ENCODE results near the gene KIF18A.

The KIF18A gene

GRCh38 chr11:28040384-28040783 lies 67.6 kb downstream of the KIF18A start:
- no peak for DNase-seq

- no peak for DNase-seq
These were observed 69.2 kb downstream of the KIF18A start for GRCh38 chr11:28038775-28039174.

GRCh38 chr11:28026634-28027290 lies 81.2 kb downstream of the KIF18A start:
- no peak for DNase-seq

- DNase-seq, result no peak
These were observed 90.1 kb downstream of the KIF18A start for GRCh38 chr11:28017816-28018215.

- peak; percentile 29 for DNase-seq
These were observed 96.1 kb downstream of the KIF18A start for GRCh38 chr11:28011813-28012212.

- DNase-seq, result no peak
These were observed 98.0 kb downstream of the KIF18A start for GRCh38 chr11:28009996-28010395.

GRCh38 chr11:28009388-28009787 lies 98.6 kb downstream of the KIF18A start:
- DNase-seq, result peak; percentile 22

GRCh38 chr11:28003615-28004014 lies 104.3 kb downstream of the KIF18A start:
- no peak for DNase-seq

- DNase-seq, result no peak
These were observed 109.4 kb downstream of the KIF18A start for GRCh38 chr11:27998552-27998951.

- peak; percentile 2 for DNase-seq
These were observed 110.6 kb downstream of the KIF18A start for GRCh38 chr11:27997344-27997743.

- no peak for DNase-seq
These were observed 111.9 kb downstream of the KIF18A start for GRCh38 chr11:27996066-27996465.

GRCh38 chr11:27995083-27995482 lies 112.9 kb downstream of the KIF18A start:
- no peak for DNase-seq

GRCh38 chr11:27991736-27992135 lies 116.2 kb downstream of the KIF18A start:
- DNase-seq, result no peak

- no peak for DNase-seq
These were observed 130.4 kb downstream of the KIF18A start for GRCh38 chr11:27977527-27977926.

GRCh38 chr11:27977031-27977430 lies 130.9 kb downstream of the KIF18A start:
- no peak for DNase-seq

GRCh38 chr11:27976262-27976661 lies 131.7 kb downstream of the KIF18A start:
- DNase-seq, result no peak

- DNase-seq, result no peak
These were observed 134.0 kb downstream of the KIF18A start for GRCh38 chr11:27973851-27974536.

- no peak for DNase-seq
These were observed 135.3 kb downstream of the KIF18A start for GRCh38 chr11:27972522-27973170.

- DNase-seq, result no peak
These were observed 136.8 kb downstream of the KIF18A start for GRCh38 chr11:27971171-27971570.
